Colonic mucosa (tissue), 4 donors: ENCODE results near the gene GALNT13. TPM values are rescaled to one million over a fixed set of nuclear protein-coding genes. Genes with fewer than 3 reads are reported as not detected.

Source experiments
- DNase-seq: peaks from one replicate; pipeline ENCODE4 v3.0.0-alpha.2; 2020
- H3K27ac ChIP-seq: fragments of 200-600 bp; one replicate; pipeline ENCODE4 v1.8.0; 2021
- H3K27me3 ChIP-seq: fragments of 200-600 bp; one replicate; pipeline ENCODE4 v1.8.0; 2021
- H3K36me3 ChIP-seq: fragments of 200-600 bp; one replicate; pipeline ENCODE4 v1.8.0; 2021
- H3K4me1 ChIP-seq: fragments of 200-600 bp; one replicate; pipeline ENCODE4 v1.8.0; 2021; ENCODE audit warnings: mild to moderate bottlenecking
- H3K4me3 ChIP-seq: fragments of 200-600 bp; one replicate; pipeline ENCODE4 v1.8.0; 2021
- H3K9ac ChIP-seq, 2 donors: one replicate each; pipeline ENCODE4 v1.7.0; 2013; ENCODE audit warnings: control low read depth in 2 of 2, low read depth in 2 of 2, low read length in 2 of 2
- H3K9me3 ChIP-seq: fragments of 200-600 bp; one replicate; pipeline ENCODE4 v1.8.0; 2021
- CTCF ChIP-seq: fragments of 200-600 bp; IDR thresholded peaks from one replicate; pipeline ENCODE4 v1.8.0; 2022; ENCODE audit warnings: antibody characterized with exemption, mild to moderate bottlenecking
- intact Hi-C: fragments of 100-400 bp; cut with DNase I; formaldehyde crosslinking; loops from one replicate; pipeline ENCODE4 v1.14.1; 2022
- total RNA-seq, 2 donors: library from RNA; stranded (reverse); fragmentation: NEBNext Ultra II Directional in 1 of 2; extraction: Animal tissue kit (Norgen Biotek cat#: 25700) in 1 of 2; gene quantifications; one replicate each; pipeline ENCODE4 v1.2.1, GENCODE V29; 2021
- donor health status: healthy.
- donor health status: DM: no; HTN: no; CAD: no.
- donor health status: DM: no; HTN: no; CAD: no.

GALNT13 gene
- total RNA-seq, 2 donors from 2014 or later: 0.07 to 0.40 TPM

- Histone ChIP-seq H3K4me3 (no peak overlapping the region), H3K9ac (no peak overlapping the region), H3K4me1 (no peaks in the 10 kb centered on the region), H3K36me3 (no peaks in the 10 kb centered on the region), H3K27ac (no peak overlapping the region), H3K27me3 (no peaks in the 10 kb centered on the region), H3K9me3 (no peaks in the 10 kb centered on the region)
- intact Hi-C loops: no loop called here
- no peak for TF ChIP-seq CTCF
- DNase-seq: no peak
Measured at GRCh38 chr2:154443919-154444318, 572.2 kb downstream of the GALNT13 start.

- Histone ChIP-seq H3K27ac (no peak overlapping the region), H3K4me3 (no peak overlapping the region), H3K9ac (no peak overlapping the region), H3K9me3 (no peaks in the 10 kb centered on the region), H3K4me1 (no peaks in the 10 kb centered on the region), H3K27me3 (no peaks in the 10 kb centered on the region), H3K36me3 (no peaks in the 10 kb centered on the region)
- intact Hi-C loops: no loop called here
- DNase-seq: no peak
- TF ChIP-seq CTCF: no peak
Measured at GRCh38 chr2:154446324-154446723, 574.6 kb downstream of the GALNT13 start.

GRCh38 chr2:154447727-154448418, 576.2 kb downstream of the GALNT13 start:
- H3K27me3 ChIP-seq: no peaks in the 10 kb centered on the region
- no peak overlapping the region for H3K4me3 ChIP-seq
- H3K27ac ChIP-seq: no peak overlapping the region
- no peaks in the 10 kb centered on the region for H3K9me3 ChIP-seq
- intact Hi-C loops: no loop called here
- no peaks in the 10 kb centered on the region for H3K4me1 ChIP-seq
- no peak for DNase-seq
- no peaks in the 10 kb centered on the region for H3K36me3 ChIP-seq
- no peak overlapping the region for H3K9ac ChIP-seq
- no peak for TF ChIP-seq CTCF

- H3K9me3 ChIP-seq: no peaks in the 10 kb centered on the region
- intact Hi-C loops: no loop called here
- H3K27me3 ChIP-seq: no peaks in the 10 kb centered on the region
- TF ChIP-seq CTCF: no peak
- H3K27ac ChIP-seq: no peak overlapping the region
- H3K36me3 ChIP-seq: no peaks in the 10 kb centered on the region
- no peaks in the 10 kb centered on the region for H3K4me1 ChIP-seq
- H3K4me3 ChIP-seq: no peak overlapping the region
- DNase-seq: no peak
- H3K9ac ChIP-seq: no peak overlapping the region
Measured at GRCh38 chr2:154449951-154450658, 578.4 kb downstream of the GALNT13 start.

- intact Hi-C loops: no loop called here
Measured at GRCh38 chr2:154452471-154452870, 580.7 kb downstream of the GALNT13 start.

More at GRCh38 chr2:154452471-154452870, 580.7 kb downstream of the GALNT13 start:
- no peak for TF ChIP-seq CTCF
- Histone ChIP-seq H3K36me3 (no peaks in the 10 kb centered on the region), H3K9ac (no peak overlapping the region), H3K27ac (no peak overlapping the region), H3K9me3 (no peaks in the 10 kb centered on the region), H3K4me3 (no peak overlapping the region), H3K4me1 (no peaks in the 10 kb centered on the region), H3K27me3 (no peaks in the 10 kb centered on the region)
- DNase-seq: no peak
